H1 (cell line): ENCODE data around the gene BCAS3. TPM values are rescaled to one million over a fixed set of nuclear protein-coding genes. Genes with fewer than 3 reads are reported as not detected.

Experiments
- CTCF ChIA-PET: fragments of 300-600 bp; sonication (Branson Sonifier 250); formaldehyde crosslinking; loops from one replicate; lab custom pipeline; 2021; ENCODE audit not compliant: partially characterized antibody; lab: Charles Lee
- POLR2A ChIA-PET: fragments of 300-600 bp; sonication (Branson Sonifier 250); formaldehyde crosslinking; loops from one replicate; lab custom pipeline; 2021; ENCODE audit warnings: inconsistent platforms; ENCODE audit not compliant: partially characterized antibody; lab: Charles Lee
- DNase-seq, 2 experiments: peaks; one replicate each; pipeline versions ENCODE4 v3.0.0 to v3.0.0-alpha.2; 2010 to 2022; ENCODE audit warnings: low spot score in 2 of 2, low read depth in 1 of 2, mixed read lengths in 1 of 2
- FAIRE-seq: peaks from 2 replicates; lab custom pipeline; 2011; peaks lifted over from hg19 to GRCh38; lab: Jason Lieb, UNC
- H2AFZ ChIP-seq: 2 replicates; pipeline ENCODE4 v1.8.1; 2012; ENCODE audit warnings: low read length, inconsistent platforms
- H2AK5ac ChIP-seq: 2 replicates; pipeline ENCODE4 v1.6.1; 2013; ENCODE audit warnings: low read depth, low read length
- H2BK120ac ChIP-seq: replicated peaks from 2 replicates; pipeline ENCODE3; 2013; ENCODE audit warnings: low read depth, low read length, inconsistent platforms
- H2BK12ac ChIP-seq: 2 replicates; pipeline ENCODE4 v1.6.1; 2013; ENCODE audit warnings: low read depth, low read length
- H2BK15ac ChIP-seq: 2 replicates; pipeline ENCODE4 v1.6.1; 2013; ENCODE audit warnings: low read length
- H2BK20ac ChIP-seq: 2 replicates; pipeline ENCODE4 v1.6.1; 2013; ENCODE audit warnings: low read length
- H2BK5ac ChIP-seq: 2 replicates; pipeline ENCODE4 v1.6.1; 2013; ENCODE audit warnings: low read depth, low read length
- H3K14ac ChIP-seq: 2 replicates; pipeline ENCODE4 v1.6.1; 2013; ENCODE audit warnings: inconsistent platforms; ENCODE audit not compliant: insufficient read length
- H3K18ac ChIP-seq: 2 replicates; pipeline ENCODE4 v1.6.1; 2013; ENCODE audit warnings: low read length; ENCODE audit errors: extremely low read depth
- H3K23ac ChIP-seq: 2 replicates; pipeline ENCODE4 v1.6.1; 2013; ENCODE audit warnings: inconsistent platforms; ENCODE audit not compliant: insufficient read length
- H3K23me2 ChIP-seq: 2 replicates; pipeline ENCODE4 v1.6.1; 2013; ENCODE audit warnings: low read depth, low read length
- H3K27ac ChIP-seq: 2 replicates; pipeline ENCODE4 v1.6.1; 2011; ENCODE audit warnings: low read depth, low read length, inconsistent platforms
- H3K27me3 ChIP-seq, 4 experiments: replicated peaks in 1 of 4; 1 replicate in 1 of 4; 2 replicates in 3 of 4; pipeline versions ENCODE4 v1.6.1 to v1.8.1; 2011 to 2013; ENCODE audit warnings: low read length in 3 of 4, mild to moderate bottlenecking in 3 of 4, inconsistent platforms in 2 of 4, mixed read lengths in 2 of 4, moderate library complexity in 1 of 4; ENCODE audit not compliant: control insufficient read depth in 3 of 4, insufficient read depth in 3 of 4; ENCODE audit errors: extremely low read depth in 1 of 4
- H3K36me3 ChIP-seq, 4 experiments: 2 replicates each; pipeline versions ENCODE4 v1.6.1 to v1.8.1; 2011 to 2013; ENCODE audit warnings: mild to moderate bottlenecking in 4 of 4, low read length in 3 of 4, moderate library complexity in 2 of 4, control low read depth in 1 of 4, inconsistent platforms in 1 of 4; ENCODE audit not compliant: insufficient read depth in 4 of 4, control insufficient read depth in 2 of 4
- H3K4ac ChIP-seq: replicated peaks from 2 replicates; pipeline ENCODE3; 2013; ENCODE audit warnings: low read length, low read depth, mixed read lengths, inconsistent platforms; ENCODE audit not compliant: insufficient read length
- H3K4me1 ChIP-seq, 4 experiments: replicated peaks in 1 of 4; 1 replicate in 1 of 4; 2 replicates in 3 of 4; pipeline versions ENCODE4 v1.6.1 to v1.8.1; 2011 to 2013; ENCODE audit warnings: low read length in 3 of 4, inconsistent platforms in 2 of 4, mixed read lengths in 1 of 4; ENCODE audit not compliant: insufficient read depth in 4 of 4, control insufficient read depth in 3 of 4
- H3K4me2 ChIP-seq, 2 experiments: 2 replicates each; pipeline versions ENCODE4 v1.6.1 to v1.8.1; 2011 to 2013; ENCODE audit warnings: low read depth in 2 of 2, low read length in 2 of 2, control low read depth in 1 of 2, inconsistent platforms in 1 of 2, mild to moderate bottlenecking in 1 of 2; ENCODE audit not compliant: insufficient read depth in 1 of 2
- H3K4me3 ChIP-seq, 4 experiments: fragments of 200-600, 300-600 bp in 1 of 4; sonication (generic), shearing (Covaris generic), sonication (Bioruptor Twin) in 1 of 4; 2 replicates each; pipeline versions ENCODE4 v1.5.1 to v1.8.1; 2011 to 2016; ENCODE audit warnings: low read length in 4 of 4, low read depth in 3 of 4, control low read depth in 2 of 4, inconsistent platforms in 2 of 4, mild to moderate bottlenecking in 2 of 4, mixed read lengths in 1 of 4, moderate library complexity in 1 of 4; ENCODE audit not compliant: insufficient read depth in 2 of 4; ENCODE audit errors: extremely low read depth in 1 of 4
- H3K56ac ChIP-seq: replicated peaks from 2 replicates; pipeline ENCODE3; 2013; ENCODE audit warnings: low read depth, mild to moderate bottlenecking, mixed read lengths, low read length, inconsistent platforms; ENCODE audit not compliant: insufficient read length
- H3K79me1 ChIP-seq: 2 replicates; pipeline ENCODE4 v1.6.1; 2013; ENCODE audit warnings: low read depth, low read length, control low read depth
- H3K79me2 ChIP-seq, 2 experiments: 2 replicates each; pipeline versions ENCODE4 v1.6.1 to v1.8.1; 2012 to 2013; ENCODE audit warnings: low read length in 2 of 2, mild to moderate bottlenecking in 2 of 2, inconsistent platforms in 1 of 2; ENCODE audit not compliant: insufficient read depth in 2 of 2, control insufficient read depth in 1 of 2
- H3K9ac ChIP-seq, 4 experiments: replicated peaks in 1 of 4; 1 replicate in 1 of 4; 2 replicates in 3 of 4; pipeline versions ENCODE4 v1.6.1 to v1.8.1; 2011 to 2013; ENCODE audit warnings: low read depth in 3 of 4, low read length in 3 of 4, control low read depth in 2 of 4, mild to moderate bottlenecking in 2 of 4, moderate library complexity in 2 of 4, inconsistent platforms in 1 of 4; ENCODE audit errors: extremely low read depth in 1 of 4
- H3K9me3 ChIP-seq, 2 experiments: 2 replicates each; pipeline versions ENCODE4 v1.6.1 to v1.8.1; 2012 to 2013; ENCODE audit warnings: mild to moderate bottlenecking in 2 of 2, moderate library complexity in 2 of 2, control low read depth in 1 of 2, inconsistent platforms in 1 of 2, low read depth in 1 of 2, low read length in 1 of 2, mixed read lengths in 1 of 2; ENCODE audit not compliant: insufficient read depth in 2 of 2
- H4K20me1 ChIP-seq, 2 experiments: replicated peaks in 1 of 2; 2 replicates each; pipeline versions ENCODE3 to v1.8.1; 2011 to 2013; ENCODE audit warnings: inconsistent platforms in 2 of 2, low read length in 2 of 2, mild to moderate bottlenecking in 1 of 2; ENCODE audit not compliant: insufficient read depth in 2 of 2, control insufficient read depth in 1 of 2
- H4K5ac ChIP-seq: 2 replicates; pipeline ENCODE4 v1.6.1; 2013; ENCODE audit warnings: low read length, low read depth, mixed read lengths, inconsistent platforms; ENCODE audit not compliant: insufficient read length
- H4K8ac ChIP-seq: 2 replicates; pipeline ENCODE4 v1.8.0; 2013; ENCODE audit warnings: mild to moderate bottlenecking, moderate library complexity, low read length, inconsistent platforms; ENCODE audit not compliant: insufficient read depth; ENCODE audit errors: extremely low read depth
- H4K91ac ChIP-seq: replicated peaks from 2 replicates; pipeline ENCODE3; 2013; ENCODE audit warnings: low read length, mixed read lengths, inconsistent platforms; ENCODE audit not compliant: insufficient read length
- CBX8 ChIP-seq: fragments of 300-800, 300-1000 bp; sonication (generic); IDR thresholded peaks from 2 replicates; pipeline ENCODE4 v1.7.1; 2016; ENCODE audit warnings: low read depth, low read length, borderline replicate concordance
- CEBPB ChIP-seq: IDR thresholded peaks from 2 replicates; pipeline ENCODE4 v1.6.1; 2012; ENCODE audit warnings: low read depth, low read length
- EP300 ChIP-seq, 2 experiments: IDR thresholded peaks; 1 replicate in 1 of 2; 2 replicates in 1 of 2; pipeline ENCODE4 v1.6.1; 2011 to 2012; ENCODE audit warnings: low read depth in 2 of 2, low read length in 2 of 2, mild to moderate bottlenecking in 2 of 2, borderline replicate concordance in 1 of 2, inconsistent platforms in 1 of 2, moderate library complexity in 1 of 2
- GTF2F1 ChIP-seq: IDR thresholded peaks from 2 replicates; pipeline ENCODE4 v1.6.1; 2012; ENCODE audit warnings: low read depth, low read length, improper control_type of control experiment, borderline replicate concordance
- JUND ChIP-seq: IDR thresholded peaks from 2 replicates; pipeline ENCODE4 v1.6.1; 2011; ENCODE audit warnings: mild to moderate bottlenecking, improper control_type of control experiment, low read length
- KDM1A ChIP-seq: fragments of 200-600, 300-600 bp; sonication (generic); IDR thresholded peaks from 2 replicates; pipeline ENCODE4 v1.7.1; 2016; ENCODE audit warnings: mild to moderate bottlenecking, low read length, borderline replicate concordance
- POLR2AphosphoS5 ChIP-seq: IDR thresholded peaks from 2 replicates; pipeline ENCODE4 v1.6.1; 2011; ENCODE audit warnings: low read depth, low read length
- RBBP5 ChIP-seq: IDR thresholded peaks from 2 replicates; pipeline ENCODE4 v1.7.1; 2012; ENCODE audit warnings: low read depth, mild to moderate bottlenecking, inconsistent platforms, low read length, moderate library complexity, borderline replicate concordance
- SAP30 ChIP-seq: fragments of 300-600 bp; sonication (generic); IDR thresholded peaks from 2 replicates; pipeline ENCODE4 v1.7.1; 2012; ENCODE audit warnings: low read length, moderate library complexity, mild to moderate bottlenecking, inconsistent platforms; ENCODE audit not compliant: insufficient read depth, insufficient replicate concordance
- SP4 ChIP-seq: IDR thresholded peaks from 2 replicates; pipeline ENCODE4 v1.6.1; 2012; ENCODE audit warnings: low read length, inconsistent platforms
- SRF ChIP-seq: IDR thresholded peaks from 2 replicates; pipeline ENCODE4 v1.6.1; 2011; ENCODE audit warnings: mild to moderate bottlenecking, low read depth, low read length, moderate library complexity
- WGBS, 2 experiments: shearing (Covaris generic) in 1 of 2; methylation state at CpG; one replicate each; pipeline versions ENCODE4 v1.1.6 to v1.1.7; 2013 to 2015; ENCODE audit warnings: low lambda C conversion rate in 2 of 2, mixed read lengths in 2 of 2, inconsistent platforms in 1 of 2, low coverage in 1 of 2, missing lambda C conversion rate in 1 of 2; ENCODE audit not compliant: insufficient replicate concordance in 2 of 2, insufficient coverage in 1 of 2, insufficient read length in 1 of 2; ENCODE audit errors: extremely low coverage in 1 of 2, missing lambda C conversion rate in 1 of 2; 5-methylcytosine and 5-hydroxymethylcytosine counted together
- polyA plus RNA-seq, 7 experiments: library from polyadenylated mRNA; depleted of rRNA in 3 of 7; stranded (reverse) in 5 of 7; unstranded in 2 of 7; fragments of >200 nt in 5 of 7; fragments of 200-250 nt in 2 of 7; gene quantifications; 1 replicate in 5 of 7; 2 replicates in 1 of 7; 4 replicates in 1 of 7; pipeline versions ENCODE4 v1.2.1 to v1.2.3, GENCODE V29; 2011 to 2013; ENCODE audit warnings: missing spikeins in 2 of 7, mixed read lengths in 2 of 7
- total RNA-seq: library from RNA; stranded (reverse); fragmentation: NEBNext Ultra II Directional; extraction: Animal tissue kit (Norgen Biotek cat#: 25700); gene quantifications from 2 replicates; pipeline ENCODE4 v1.2.1, GENCODE V29; 2021

Gene BCAS3
- total and polyA plus RNA-seq, 2 of the 8 experiments (the other 6 are each of a cell fraction or from before 2014, with no cell fraction given) = 9.9 to 13.3 TPM

DNA sequence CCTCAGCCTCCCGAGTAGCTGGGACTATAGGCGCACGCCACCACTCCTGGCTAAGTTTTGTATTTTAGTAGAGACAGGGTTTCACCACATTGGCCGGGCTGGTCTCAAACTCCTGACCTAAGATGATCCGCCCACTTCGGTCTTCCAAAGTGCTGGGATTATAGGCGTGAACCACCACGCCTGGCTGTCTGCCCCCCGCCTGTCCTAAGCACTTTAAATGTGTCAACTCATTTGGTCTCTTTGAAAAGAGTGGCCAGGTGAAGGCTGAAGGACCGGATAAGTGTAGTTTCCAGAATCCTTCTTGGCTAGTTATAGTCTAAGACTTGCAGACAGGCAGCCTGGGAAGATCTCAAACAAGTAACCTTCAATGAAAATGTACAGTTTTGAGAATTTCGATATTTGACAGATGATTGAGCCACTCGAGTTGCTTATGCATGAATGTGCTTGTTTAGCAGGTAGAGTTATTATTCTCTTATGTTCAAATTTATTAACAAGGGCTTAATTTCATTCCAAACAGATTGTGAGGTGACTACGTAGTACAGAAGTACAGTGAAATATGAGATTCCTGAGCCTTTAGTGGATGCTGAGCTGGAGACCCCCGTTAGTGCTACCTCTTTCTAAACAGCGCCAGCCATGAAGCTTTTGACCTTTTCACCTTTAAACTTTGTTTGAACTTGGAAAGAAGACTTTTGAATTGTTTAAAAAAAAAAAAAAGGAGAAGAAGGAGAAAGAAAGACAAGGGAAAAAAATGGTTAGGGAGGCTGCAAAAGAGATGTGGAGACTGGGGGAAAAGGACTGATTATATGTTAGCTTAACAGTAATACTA lies 557.6 kb downstream of the BCAS3 start:
- no peaks in the 10 kb centered on the region for H3K9me3 ChIP-seq
- no peak overlapping the region for H3K9ac ChIP-seq
- H2BK20ac ChIP-seq = no peak overlapping the region
- no peak overlapping the region for H2BK15ac ChIP-seq
- H4K8ac ChIP-seq = no peak overlapping the region
- no peak overlapping the region for H3K27ac ChIP-seq
- no peak for FAIRE-seq
- H3K4me2 ChIP-seq = no peak overlapping the region
- no peaks in the 10 kb centered on the region for H3K23me2 ChIP-seq
- 75% methylated on average over 15 of the region's 15 CpGs; no CpG with 5 or more reads in 1 of the 2 experiments for WGBS, 2 experiments
- no peaks in the 10 kb centered on the region for H3K36me3 ChIP-seq
- H4K91ac ChIP-seq = no peak overlapping the region
- TF ChIP-seq GTF2F1 (no peak), CEBPB (no peak), SAP30 (no peak), SRF (no peak), RBBP5 (no peak), EP300 (IDR thresholded peaks at IDR 0.05; ENCODE audit: borderline replicate concordance in 1 of 2, low read depth in 2 of 2, low read length in 2 of 2) (no peak), JUND (no peak), POLR2AphosphoS5 (no peak), KDM1A (no peak), SP4 (no peak), CBX8 (no peak)
- TF ChIP-seq, all 59 proteins: peak for 0
- Histone ChIP-seq H3K4me3 (no peak overlapping the region), H4K20me1 (no peaks in the 10 kb centered on the region), H2BK5ac (no peak overlapping the region), H3K14ac (no peak overlapping the region), H3K27me3 (no peaks in the 10 kb centered on the region), H2BK12ac (no peak overlapping the region), H3K79me1 (no peaks in the 10 kb centered on the region), H2BK120ac (no peak overlapping the region), H3K79me2 (no peaks in the 10 kb centered on the region), H2AK5ac (no peak overlapping the region), H3K23ac (no peak overlapping the region), H4K5ac (no peak overlapping the region), H3K56ac (no peak overlapping the region), H3K18ac (no peak overlapping the region), H2AFZ (no peak overlapping the region), H3K4me1 (peaks cover 0 to 2% (median 0%) of the 10 kb centered on the region in 4 experiments; a peak in 2 of 7 replicates), H3K4ac (peak overlapping the region; percentile 53)
- no peak for DNase-seq
- POLR2A ChIA-PET = no interaction called here
- CTCF ChIA-PET = interaction anchor here (1.0 to 1.4 kb wide), 3 partner anchors 12 to 164 kb away, joined by 3 to 5 read pairs (median 4); no protein-coding TSS in a partner anchor
